H9 (cell line): ENCODE results near the gene PALS1. TPM values are rescaled to one million over a fixed set of nuclear protein-coding genes. Genes with fewer than 3 reads are reported as not detected.

ENCODE experiments used
- DNase-seq: peaks from one replicate; pipeline ENCODE4 v3.0.0-alpha.2; 2017
- H2AFZ ChIP-seq: one replicate; pipeline ENCODE4 v1.6.1; 2013; ENCODE audit warnings: mild to moderate bottlenecking, low read length, control low read depth, moderate library complexity
- H2AK5ac ChIP-seq: 2 replicates; pipeline ENCODE4 v1.6.1; 2013; ENCODE audit warnings: low read length, control low read depth, mixed read lengths; ENCODE audit not compliant: insufficient read length
- H2BK120ac ChIP-seq: one replicate; pipeline ENCODE4 v1.6.1; 2013; ENCODE audit warnings: low read depth, mild to moderate bottlenecking, low read length, control low read depth, inconsistent platforms; ENCODE audit not compliant: poor library complexity, severe bottlenecking
- H2BK12ac ChIP-seq: 2 replicates; pipeline ENCODE4 v1.6.1; 2013; ENCODE audit warnings: low read length, control low read depth, mixed read lengths, low read depth; ENCODE audit not compliant: insufficient read length
- H2BK15ac ChIP-seq: 2 replicates; pipeline ENCODE4 v1.6.1; 2013; ENCODE audit warnings: low read depth, low read length, control low read depth
- H2BK20ac ChIP-seq: one replicate; pipeline ENCODE4 v1.6.1; 2013; ENCODE audit warnings: low read depth, mild to moderate bottlenecking, low read length, control low read depth, inconsistent platforms; ENCODE audit not compliant: poor library complexity, severe bottlenecking
- H2BK5ac ChIP-seq: 2 replicates; pipeline ENCODE4 v1.6.1; 2013; ENCODE audit warnings: low read length, control low read depth, mixed read lengths; ENCODE audit not compliant: insufficient read length
- H3K14ac ChIP-seq: 2 replicates; pipeline ENCODE4 v1.6.1; 2013; ENCODE audit warnings: low read length, control low read depth; ENCODE audit not compliant: insufficient read depth
- H3K18ac ChIP-seq: 2 replicates; pipeline ENCODE4 v1.6.1; 2013; ENCODE audit warnings: low read depth, mild to moderate bottlenecking, mixed read lengths, low read length, control low read depth; ENCODE audit not compliant: insufficient read length
- H3K23ac ChIP-seq: 2 replicates; pipeline ENCODE4 v1.6.1; 2013; ENCODE audit warnings: low read length, control low read depth, mixed read lengths, low read depth; ENCODE audit not compliant: insufficient read length
- H3K23me2 ChIP-seq: 2 replicates; pipeline ENCODE4 v1.6.1; 2013; ENCODE audit warnings: low read depth, mild to moderate bottlenecking, mixed read lengths, low read length, control low read depth; ENCODE audit not compliant: insufficient read length, poor library complexity, severe bottlenecking
- H3K27ac ChIP-seq: 2 replicates; pipeline ENCODE4 v1.5.1; 2013; ENCODE audit warnings: low read length, control low read depth, mixed read lengths, low read depth; ENCODE audit not compliant: insufficient read length
- H3K27me3 ChIP-seq: 2 replicates; pipeline ENCODE4 v1.6.1; 2013; ENCODE audit warnings: low read length, control low read depth, inconsistent platforms; ENCODE audit not compliant: insufficient read depth
- H3K4ac ChIP-seq: 2 replicates; pipeline ENCODE4 v1.6.1; 2013; ENCODE audit warnings: low read depth, mild to moderate bottlenecking, control low read depth, inconsistent platforms, low read length, moderate library complexity
- H3K4me1 ChIP-seq: 2 replicates; pipeline ENCODE4 v1.6.1; 2013; ENCODE audit warnings: low read length, control low read depth, inconsistent platforms; ENCODE audit not compliant: insufficient read depth
- H3K4me2 ChIP-seq: 2 replicates; pipeline ENCODE4 v1.6.1; 2013; ENCODE audit warnings: low read length, control low read depth, mixed read lengths; ENCODE audit not compliant: insufficient read length, insufficient read depth
- H3K56ac ChIP-seq: 2 replicates; pipeline ENCODE4 v1.6.1; 2013; ENCODE audit warnings: low read depth, mild to moderate bottlenecking, mixed read lengths, low read length, control low read depth; ENCODE audit not compliant: insufficient read length
- H3K79me1 ChIP-seq: 2 replicates; pipeline ENCODE4 v1.6.1; 2013; ENCODE audit warnings: low read depth, mild to moderate bottlenecking, moderate library complexity, low read length, control low read depth, inconsistent platforms; ENCODE audit not compliant: insufficient read depth, poor library complexity, severe bottlenecking
- H3K79me2 ChIP-seq: 2 replicates; pipeline ENCODE4 v1.6.1; 2013; ENCODE audit warnings: low read length, control low read depth, inconsistent platforms; ENCODE audit not compliant: insufficient read depth
- H3K9ac ChIP-seq: 2 replicates; pipeline ENCODE4 v1.6.1; 2013; ENCODE audit warnings: low read length, control low read depth, mixed read lengths; ENCODE audit not compliant: insufficient read length; ENCODE audit errors: extremely low read depth
- H3K9me3 ChIP-seq: one replicate; pipeline ENCODE4 v1.6.1; 2013; ENCODE audit warnings: low read depth, low read length, inconsistent platforms; ENCODE audit not compliant: control insufficient read depth
- H3T11ph ChIP-seq: one replicate; pipeline ENCODE4 v1.6.1; 2013; ENCODE audit warnings: mild to moderate bottlenecking, low read length, control low read depth, inconsistent platforms
- H4K20me1 ChIP-seq: one replicate; pipeline ENCODE4 v1.6.1; 2013; ENCODE audit not compliant: control insufficient read depth, insufficient read length, insufficient read depth
- H4K5ac ChIP-seq: 2 replicates; pipeline ENCODE4 v1.6.1; 2013; ENCODE audit warnings: low read depth, mild to moderate bottlenecking, mixed read lengths, low read length, control low read depth; ENCODE audit not compliant: insufficient read length
- H4K8ac ChIP-seq: replicated peaks from 2 replicates; pipeline ENCODE4 v1.6.1; 2013; ENCODE audit warnings: low read length, control low read depth, mixed read lengths, low read depth; ENCODE audit not compliant: insufficient read length
- H4K91ac ChIP-seq: 2 replicates; pipeline ENCODE4 v1.6.1; 2013; ENCODE audit warnings: low read depth, mild to moderate bottlenecking, moderate library complexity, mixed read lengths, low read length, control low read depth; ENCODE audit not compliant: insufficient read length
- H3K27ac Mint-ChIP-seq, 3 experiments: 2 replicates in 2 of 3; 3 replicates in 1 of 3; pipeline ENCODE4 v1.8.0; 2020 to 2021; ENCODE audit warnings: mixed read lengths in 3 of 3, mild to moderate bottlenecking in 1 of 3, moderate library complexity in 1 of 3
- H3K27me3 Mint-ChIP-seq: 2 replicates; pipeline ENCODE4 v1.8.0; 2021; ENCODE audit warnings: low read depth, mild to moderate bottlenecking, moderate library complexity, mixed read lengths
- H3K36me3 Mint-ChIP-seq, 3 experiments: 2 replicates in 2 of 3; 3 replicates in 1 of 3; pipeline ENCODE4 v1.8.0; 2020 to 2021; ENCODE audit warnings: low read depth in 3 of 3, mixed read lengths in 3 of 3; ENCODE audit not compliant: insufficient read depth in 1 of 3
- H3K4me1 Mint-ChIP-seq, 2 experiments: 2 replicates each; pipeline ENCODE4 v1.8.0; 2020; ENCODE audit warnings: mixed read lengths in 2 of 2
- H3K4me3 Mint-ChIP-seq, 2 experiments: 2 replicates in 1 of 2; 3 replicates in 1 of 2; pipeline ENCODE4 v1.8.0; 2020 to 2021; ENCODE audit warnings: mild to moderate bottlenecking in 2 of 2, mixed read lengths in 2 of 2, moderate library complexity in 1 of 2
- H3K9me3 Mint-ChIP-seq, 2 experiments: 2 replicates in 1 of 2; 3 replicates in 1 of 2; pipeline ENCODE4 v1.8.0; 2020; ENCODE audit warnings: mild to moderate bottlenecking in 2 of 2, mixed read lengths in 2 of 2, moderate library complexity in 1 of 2
- CTCF ChIP-seq: fragments of 200-600 bp; sonication (generic); conservative IDR thresholded peaks from 3 replicates; pipeline ENCODE4 v1.8.0; 2021; ENCODE audit warnings: antibody characterized with exemption, mild to moderate bottlenecking
- WGBS: extraction: QIAGEN DNeasy Blood & Tissue Kit; methylation state at CpG from one replicate; pipeline ENCODE4 v1.1.7; 2013; ENCODE audit warnings: missing lambda C conversion rate, low lambda C conversion rate, mixed read lengths; ENCODE audit not compliant: insufficient read length; ENCODE audit errors: extremely low coverage; 5-methylcytosine and 5-hydroxymethylcytosine counted together
- total RNA-seq: library from RNA; stranded (reverse); gene quantifications from 2 replicates; pipeline ENCODE4 v1.2.1, GENCODE V29; 2021

Gene PALS1
- total RNA-seq, 1 experiment from 2014 or later, result 18.0 TPM

- peaks cover 20% of the 10 kb centered on the region for H3K27me3 Mint-ChIP-seq
- H3K27ac Mint-ChIP-seq, result no peak overlapping the region
- no peak overlapping the region for H3K18ac ChIP-seq
- H3K79me2 ChIP-seq, result no peaks in the 10 kb centered on the region
- H4K8ac ChIP-seq, result no peak overlapping the region
- H2BK20ac ChIP-seq, result no peak overlapping the region
- H3K23me2 ChIP-seq, result peaks cover 8% of the 10 kb centered on the region
- H4K20me1 ChIP-seq, result no peaks in the 10 kb centered on the region
- no peak overlapping the region for H2AFZ ChIP-seq
- H4K91ac ChIP-seq, result no peak overlapping the region
- DNase-seq, result no peak
- no peak overlapping the region for H3K4me3 Mint-ChIP-seq
- H3K14ac ChIP-seq, result no peak overlapping the region
- no peaks in the 10 kb centered on the region for H3K9me3 ChIP-seq
- no peak overlapping the region for H3T11ph ChIP-seq
- H3K4me1 ChIP-seq, result no peaks in the 10 kb centered on the region
- no peaks in the 10 kb centered on the region for H3K79me1 ChIP-seq
- H3K4ac ChIP-seq, result no peak overlapping the region
- TF ChIP-seq CTCF, result no peak
- H2AK5ac ChIP-seq, result no peak overlapping the region
- H3K9ac ChIP-seq, result no peak overlapping the region
- no peak overlapping the region for H2BK120ac ChIP-seq
- no peak overlapping the region for H4K5ac ChIP-seq
- H3K4me2 ChIP-seq, result no peak overlapping the region
- H3K23ac ChIP-seq, result no peak overlapping the region
- no peaks in the 10 kb centered on the region for H3K9me3 Mint-ChIP-seq
- H3K36me3 Mint-ChIP-seq, result no peaks in the 10 kb centered on the region
- peaks cover 3% of the 10 kb centered on the region; the same call in 1 of the 2 replicates for H3K27me3 ChIP-seq
- no peak overlapping the region for H3K27ac ChIP-seq
- peaks cover 10 to 11% of the 10 kb centered on the region in 2 experiments for H3K4me1 Mint-ChIP-seq
- no peak overlapping the region for H2BK12ac ChIP-seq
- WGBS, result no CpG with 5 or more reads among the region's 1 CpG
- no peak overlapping the region for H2BK5ac ChIP-seq
- no peak overlapping the region for H3K56ac ChIP-seq
- no peak overlapping the region for H2BK15ac ChIP-seq
Measured at GRCh38 chr14:67237591-67237990, 3.6 kb upstream of the PALS1 start.
